Keratinocyte (primary cell): ENCODE results near the gene SNX11. TPM values are rescaled to one million over a fixed set of nuclear protein-coding genes. Genes with fewer than 3 reads are reported as not detected.

Experiments
- DNase-seq: peaks from one replicate; pipeline ENCODE4 v3.0.0-alpha.2; 2011; ENCODE audit warnings: low read depth, missing footprints, low spot score
- FAIRE-seq: peaks from 2 replicates; lab custom pipeline; 2011; peaks lifted over from hg19 to GRCh38; lab: Jason Lieb, UNC
- H2AFZ ChIP-seq: 2 replicates; pipeline ENCODE4 v1.6.0; 2012; ENCODE audit warnings: low read length, control low read depth, inconsistent platforms; ENCODE audit not compliant: control insufficient read depth
- H3K27ac ChIP-seq: 2 replicates; pipeline ENCODE4 v1.5.1; 2011; ENCODE audit warnings: low read length; ENCODE audit not compliant: control insufficient read depth, insufficient read depth
- H3K27me3 ChIP-seq: 3 replicates; pipeline ENCODE4 v1.6.0; 2011; ENCODE audit warnings: low read length; ENCODE audit not compliant: control insufficient read depth, insufficient read depth; ENCODE audit errors: extremely low read depth
- H3K36me3 ChIP-seq, 2 experiments: 2 replicates in 1 of 2; 3 replicates in 1 of 2; pipeline ENCODE4 v1.5.1; 2011; ENCODE audit warnings: low read length in 2 of 2, mild to moderate bottlenecking in 1 of 2; ENCODE audit not compliant: control insufficient read depth in 2 of 2, insufficient read depth in 2 of 2; ENCODE audit errors: extremely low read depth in 1 of 2
- H3K4me1 ChIP-seq: 3 replicates; pipeline ENCODE4 v1.5.1; 2011; ENCODE audit warnings: low read length; ENCODE audit not compliant: control insufficient read depth, insufficient read depth; ENCODE audit errors: extremely low read depth
- H3K4me2 ChIP-seq: 3 replicates; pipeline ENCODE4 v1.6.0; 2011; ENCODE audit warnings: low read depth, low read length; ENCODE audit not compliant: control insufficient read depth, insufficient read depth; ENCODE audit errors: extremely low read depth
- H3K4me3 ChIP-seq, 3 experiments: fragments of 200-600 bp in 1 of 3; sonication (generic) in 1 of 3; 2 replicates in 2 of 3; 3 replicates in 1 of 3; pipeline ENCODE4 v1.5.1; 2011 to 2016; ENCODE audit warnings: low read length in 3 of 3, mild to moderate bottlenecking in 3 of 3, control low read depth in 2 of 3, inconsistent platforms in 1 of 3, low read depth in 1 of 3, mixed read lengths in 1 of 3, mixed run types in 1 of 3, moderate library complexity in 1 of 3; ENCODE audit not compliant: control insufficient read depth in 2 of 3, insufficient read depth in 2 of 3; ENCODE audit errors: extremely low read depth in 1 of 3
- H3K79me2 ChIP-seq: 2 replicates; pipeline ENCODE4 v1.6.0; 2012; ENCODE audit warnings: low read length; ENCODE audit not compliant: control insufficient read depth, insufficient read depth
- H3K9ac ChIP-seq: 3 replicates; pipeline ENCODE4 v1.6.0; 2011; ENCODE audit warnings: low read length; ENCODE audit not compliant: control insufficient read depth, insufficient read depth; ENCODE audit errors: extremely low read depth
- H3K9me1 ChIP-seq: 3 replicates; pipeline ENCODE4 v1.6.0; 2011; ENCODE audit warnings: low read length; ENCODE audit not compliant: control insufficient read depth, insufficient read depth; ENCODE audit errors: extremely low read depth
- H3K9me3 ChIP-seq: 2 replicates; pipeline ENCODE4 v1.5.1; 2012; ENCODE audit warnings: low read depth, low read length; ENCODE audit not compliant: control insufficient read depth
- H4K20me1 ChIP-seq: 3 replicates; pipeline ENCODE4 v1.6.0; 2011; ENCODE audit warnings: low read length; ENCODE audit not compliant: control insufficient read depth, insufficient read depth; ENCODE audit errors: extremely low read depth
- CTCF ChIP-seq, 3 experiments: IDR thresholded peaks in 1 of 3; conservative IDR thresholded peaks in 1 of 3; optimal IDR thresholded peaks in 1 of 3; 2 replicates in 2 of 3; 3 replicates in 1 of 3; pipeline versions ENCODE3 to v1.5.1; 2011; ENCODE audit warnings: low read length in 3 of 3, mild to moderate bottlenecking in 3 of 3, moderate library complexity in 2 of 3, control low read depth in 1 of 3, inconsistent platforms in 1 of 3; ENCODE audit not compliant: insufficient read depth in 2 of 3; ENCODE audit errors: extremely low read depth in 1 of 3
- EZH2 ChIP-seq: IDR thresholded peaks from one replicate; pipeline ENCODE4 v1.6.1; 2012; ENCODE audit warnings: inconsistent platforms, mild to moderate bottlenecking, low read length, moderate library complexity
- dilution Hi-C: fragments of 300-500 bp; cut with MboI; formaldehyde crosslinking; loops from one replicate; pipeline ENCODE4 v1.7.0; 2020; ENCODE audit warnings: low sequenced_read_pairs; ENCODE audit not compliant: extremely low pct_ligation_motif_present
- polyA plus RNA-seq, 5 experiments: library from polyadenylated mRNA; depleted of rRNA in 3 of 5; stranded (reverse) in 3 of 5; stranded (forward) in 1 of 5; unstranded in 1 of 5; fragments of >200 nt; gene quantifications; 1 replicate in 1 of 5; 2 replicates in 3 of 5; 3 replicates in 1 of 5; pipeline versions ENCODE4 v1.2.1 to v1.2.3, GENCODE V29; 2011 to 2012; ENCODE audit warnings: missing spikeins in 2 of 5, low read depth in 1 of 5, low replicate concordance in 1 of 5

SNX11 gene
- polyA plus RNA-seq, 1 donor (not counting 4 experiments of a cell fraction or from before 2014, with no cell fraction given): 21.0 TPM

GRCh38 chr17:48155889-48156611 is 48.5 kb downstream of the SNX11 start:
- DNase-seq (no peak), FAIRE-seq (no peak)
- Histone ChIP-seq H2AFZ (no peak overlapping the region), H3K27ac (no peak overlapping the region), H3K9ac (no peak overlapping the region), H3K4me3 (no peak overlapping the region), H4K20me1 (no peaks in the 10 kb centered on the region), H3K4me2 (no peak overlapping the region), H3K4me1 (no peaks in the 10 kb centered on the region), H3K36me3 (no peaks in the 10 kb centered on the region), H3K9me1 (no peaks in the 10 kb centered on the region), H3K79me2 (no peaks in the 10 kb centered on the region), H3K27me3 (peaks cover 27% of the 10 kb centered on the region), H3K9me3 (no peaks in the 10 kb centered on the region)
- dilution Hi-C loops: no loop called here
- no peak for TF ChIP-seq CTCF (optimal IDR thresholded peaks at IDR 0.05 in 1 of 3, IDR thresholded peaks at IDR 0.05 in 1 of 3, conservative IDR thresholded peaks at IDR 0.05 in 1 of 3; ENCODE audit: extremely low read depth in 1 of 3, insufficient read depth in 2 of 3, low read length in 3 of 3)
- no peak for TF ChIP-seq EZH2

- Histone ChIP-seq H3K36me3 (no peaks in the 10 kb centered on the region), H3K4me2 (no peak overlapping the region), H3K79me2 (no peaks in the 10 kb centered on the region), H3K9me1 (no peaks in the 10 kb centered on the region), H3K27ac (no peak overlapping the region), H3K9me3 (no peaks in the 10 kb centered on the region), H2AFZ (no peak overlapping the region), H3K27me3 (peaks cover 13% of the 10 kb centered on the region), H3K4me1 (peaks cover 2% of the 10 kb centered on the region), H4K20me1 (no peaks in the 10 kb centered on the region), H3K9ac (no peak overlapping the region), H3K4me3 (no peak overlapping the region)
- DNase-seq: no peak
- dilution Hi-C loops: no loop called here
- FAIRE-seq: no peak
- no peak for TF ChIP-seq CTCF (optimal IDR thresholded peaks at IDR 0.05 in 1 of 3, IDR thresholded peaks at IDR 0.05 in 1 of 3, conservative IDR thresholded peaks at IDR 0.05 in 1 of 3; ENCODE audit: extremely low read depth in 1 of 3, insufficient read depth in 2 of 3, low read length in 3 of 3)
- TF ChIP-seq EZH2: no peak
These were observed 51.7 kb downstream of the SNX11 start for GRCh38 chr17:48159232-48159631.
